SK-N-SH (cell line): ENCODE data around the gene HOXB2. TPM values are rescaled to one million over a fixed set of nuclear protein-coding genes. Genes with fewer than 3 reads are reported as not detected.
A peak's percentile ranks its signal among the peaks of the same experiment; 100 is the strongest.

Experiments used
- CTCF ChIA-PET: fragments of 300-600, 350-600 bp; formaldehyde crosslinking; extraction: SDS; loops from one replicate; lab custom pipeline; 2021; lab: Yijun Ruan, JAX
- POLR2A ChIA-PET: fragments of 350-600 bp; sonication (Branson Sonifier 250); formaldehyde crosslinking; extraction: SDS; loops from one replicate; lab custom pipeline; 2020; ENCODE audit warnings: antibody characterized with exemption, inconsistent platforms; lab: Yijun Ruan, JAX
- DNase-seq: peaks from one replicate; pipeline ENCODE4 v3.0.0; 2012
- H2AFZ ChIP-seq: fragments of 200-600 bp; sonication (generic); 2 replicates; pipeline ENCODE4 v1.8.1; 2016; ENCODE audit warnings: antibody characterized with exemption, mild to moderate bottlenecking, low read depth
- H3F3A ChIP-seq: fragments of 200-600 bp; sonication (generic); replicated peaks from 2 replicates; pipeline ENCODE3; 2016; ENCODE audit warnings: antibody characterized with exemption, mild to moderate bottlenecking; ENCODE audit not compliant: insufficient read depth
- H3K27ac ChIP-seq, 2 experiments: fragments of 200-500 bp in 1 of 2; fragments of 200-600 bp in 1 of 2; sonication (Bioruptor generic) in 1 of 2; sonication (generic), shearing (Covaris generic) in 1 of 2; 2 replicates each; pipeline versions ENCODE4 v1.5.1 to v1.6.1; 2014 to 2016; ENCODE audit warnings: low read depth in 2 of 2, inconsistent platforms in 1 of 2, low read length in 1 of 2, mild to moderate bottlenecking in 1 of 2, mixed read lengths in 1 of 2
- H3K27me3 ChIP-seq: fragments of 200-600 bp; sonication (generic), shearing (Covaris generic); 2 replicates; pipeline ENCODE4 v1.6.1; 2016; ENCODE audit warnings: mixed run types; ENCODE audit not compliant: insufficient read depth
- H3K36me3 ChIP-seq, 2 experiments: fragments of 200-500 bp in 1 of 2; fragments of 200-600 bp in 1 of 2; sonication (Bioruptor generic) in 1 of 2; sonication (generic) in 1 of 2; replicated peaks in 1 of 2; 2 replicates each; pipeline versions ENCODE3 to v1.5.1; 2014 to 2016; ENCODE audit warnings: low read length in 1 of 2, mild to moderate bottlenecking in 1 of 2; ENCODE audit not compliant: insufficient read depth in 2 of 2, control insufficient read depth in 1 of 2
- H3K4me1 ChIP-seq, 2 experiments: fragments of 200-500 bp in 1 of 2; fragments of 200-600 bp in 1 of 2; sonication (Bioruptor generic) in 1 of 2; sonication (generic), shearing (Covaris generic) in 1 of 2; 2 replicates each; pipeline versions ENCODE4 v1.5.1 to v1.6.1; 2014 to 2016; ENCODE audit warnings: low read depth in 1 of 2, low read length in 1 of 2, mixed run types in 1 of 2; ENCODE audit not compliant: insufficient read depth in 2 of 2, control insufficient read depth in 1 of 2
- H3K4me2 ChIP-seq: fragments of 200-600 bp; sonication (generic), shearing (Covaris generic); 2 replicates; pipeline ENCODE4 v1.6.1; 2017; ENCODE audit warnings: mixed run types
- H3K4me3 ChIP-seq, 2 experiments: fragments of 200-500 bp in 1 of 2; fragments of 200-600 bp in 1 of 2; sonication (Bioruptor generic) in 1 of 2; sonication (generic), shearing (Covaris generic) in 1 of 2; 2 replicates each; pipeline versions ENCODE4 v1.5.1 to v1.8.1; 2014 to 2016; ENCODE audit warnings: low read depth in 2 of 2, inconsistent platforms in 1 of 2, low read length in 1 of 2, mild to moderate bottlenecking in 1 of 2, mixed read lengths in 1 of 2, moderate library complexity in 1 of 2
- H3K79me2 ChIP-seq: fragments of 200-600 bp; sonication (generic); 2 replicates; pipeline ENCODE4 v1.8.1; 2017; ENCODE audit warnings: mild to moderate bottlenecking; ENCODE audit not compliant: insufficient read depth
- H3K9ac ChIP-seq: fragments of 200-600 bp; sonication (generic); 2 replicates; pipeline ENCODE4 v1.6.1; 2017; ENCODE audit warnings: mixed run types
- H3K9me2 ChIP-seq: fragments of 200-600 bp; sonication (generic); 2 replicates; pipeline ENCODE4 v1.6.1; 2017; ENCODE audit warnings: mixed run types
- H3K9me3 ChIP-seq: fragments of 200-600 bp; sonication (generic); 2 replicates; pipeline ENCODE4 v1.6.1; 2017; ENCODE audit warnings: mixed run types, mild to moderate bottlenecking, moderate library complexity
- H4K20me1 ChIP-seq: fragments of 200-600 bp; sonication (generic); 2 replicates; pipeline ENCODE4 v1.6.1; 2017; ENCODE audit warnings: mild to moderate bottlenecking, mixed run types; ENCODE audit not compliant: insufficient read depth
- CHD2 ChIP-seq: fragments of 150-350 bp; IDR thresholded peaks from 2 replicates; pipeline ENCODE4 v1.6.1; 2018; ENCODE audit warnings: low read length; ENCODE audit not compliant: partially characterized antibody
- EZH2phosphoT487 ChIP-seq: fragments of 200-600 bp; sonication (generic); IDR thresholded peaks from 2 replicates; pipeline ENCODE4 v1.6.1; 2017; ENCODE audit warnings: low read depth, mixed run types, mild to moderate bottlenecking, antibody characterized with exemption, moderate library complexity, borderline replicate concordance
- GATA2 ChIP-seq: sonication (generic); formaldehyde crosslinking; IDR thresholded peaks from 2 replicates; pipeline ENCODE4 v1.5.0; 2020; ENCODE audit warnings: mild to moderate bottlenecking, missing genetic modification reagents
- NFIC ChIP-seq: IDR thresholded peaks from 2 replicates; pipeline ENCODE4 v1.4.0; 2012; ENCODE audit warnings: borderline replicate concordance
- POLR2AphosphoS5 ChIP-seq: IDR thresholded peaks from 2 replicates; pipeline ENCODE4 v1.6.1; 2012; ENCODE audit warnings: low read depth, low read length
- RAD21 ChIP-seq: IDR thresholded peaks from 2 replicates; pipeline ENCODE4 v1.6.1; 2012; ENCODE audit warnings: mild to moderate bottlenecking, low read length
- RCOR1 ChIP-seq: fragments of 150-350 bp; IDR thresholded peaks from 2 replicates; pipeline ENCODE4 v1.6.1; 2017; ENCODE audit warnings: antibody characterized with exemption, low read length
- RFX5 ChIP-seq: IDR thresholded peaks from 2 replicates; pipeline ENCODE4 v1.6.1; 2012; ENCODE audit warnings: mild to moderate bottlenecking, improper control_type of control experiment, low read length
- SMC3 ChIP-seq: IDR thresholded peaks from 2 replicates; pipeline ENCODE4 v1.6.1; 2012; ENCODE audit warnings: low read depth, low read length, improper control_type of control experiment
- TCF12 ChIP-seq: IDR thresholded peaks from 2 replicates; pipeline ENCODE4 v1.4.0; 2012
- TEAD4 ChIP-seq: IDR thresholded peaks from 2 replicates; pipeline ENCODE4 v1.4.0; 2012; ENCODE audit warnings: mild to moderate bottlenecking, borderline replicate concordance; ENCODE audit not compliant: insufficient read depth
- YY1 ChIP-seq: IDR thresholded peaks from 2 replicates; pipeline ENCODE4 v1.4.0; 2012; ENCODE audit warnings: low read depth, mild to moderate bottlenecking
- WGBS: methylation state at CpG from one replicate; pipeline ENCODE4 v1.1.6; 2017; ENCODE audit warnings: low lambda C conversion rate; 5-methylcytosine and 5-hydroxymethylcytosine counted together
- polyA plus RNA-seq, 3 experiments: library from polyadenylated mRNA; depleted of rRNA; stranded (reverse); fragments of >200 nt; gene quantifications; 2 replicates each; pipeline ENCODE4 v1.2.3, GENCODE V29; 2012
- TF ChIP-seq, protein P1 (sequence below): IDR thresholded peaks from 2 replicates; pipeline ENCODE4 v1.4.0; 2012; ENCODE audit warnings: low read depth, borderline replicate concordance
- TF ChIP-seq, protein P2 (sequence below): fragments of 200-600 bp; sonication (generic); IDR thresholded peaks from 2 replicates; pipeline ENCODE4 v1.6.1; 2017; ENCODE audit warnings: antibody characterized with exemption, mild to moderate bottlenecking, moderate library complexity
- TF ChIP-seq, protein P3 (sequence below): IDR thresholded peaks from 2 replicates; pipeline ENCODE4 v1.4.0; 2012; ENCODE audit warnings: low read depth, borderline replicate concordance

Gene HOXB2
- polyA plus RNA-seq, 1 of the 3 experiments (the other 2 are of a cell fraction) = 1.9 TPM

DNA sequence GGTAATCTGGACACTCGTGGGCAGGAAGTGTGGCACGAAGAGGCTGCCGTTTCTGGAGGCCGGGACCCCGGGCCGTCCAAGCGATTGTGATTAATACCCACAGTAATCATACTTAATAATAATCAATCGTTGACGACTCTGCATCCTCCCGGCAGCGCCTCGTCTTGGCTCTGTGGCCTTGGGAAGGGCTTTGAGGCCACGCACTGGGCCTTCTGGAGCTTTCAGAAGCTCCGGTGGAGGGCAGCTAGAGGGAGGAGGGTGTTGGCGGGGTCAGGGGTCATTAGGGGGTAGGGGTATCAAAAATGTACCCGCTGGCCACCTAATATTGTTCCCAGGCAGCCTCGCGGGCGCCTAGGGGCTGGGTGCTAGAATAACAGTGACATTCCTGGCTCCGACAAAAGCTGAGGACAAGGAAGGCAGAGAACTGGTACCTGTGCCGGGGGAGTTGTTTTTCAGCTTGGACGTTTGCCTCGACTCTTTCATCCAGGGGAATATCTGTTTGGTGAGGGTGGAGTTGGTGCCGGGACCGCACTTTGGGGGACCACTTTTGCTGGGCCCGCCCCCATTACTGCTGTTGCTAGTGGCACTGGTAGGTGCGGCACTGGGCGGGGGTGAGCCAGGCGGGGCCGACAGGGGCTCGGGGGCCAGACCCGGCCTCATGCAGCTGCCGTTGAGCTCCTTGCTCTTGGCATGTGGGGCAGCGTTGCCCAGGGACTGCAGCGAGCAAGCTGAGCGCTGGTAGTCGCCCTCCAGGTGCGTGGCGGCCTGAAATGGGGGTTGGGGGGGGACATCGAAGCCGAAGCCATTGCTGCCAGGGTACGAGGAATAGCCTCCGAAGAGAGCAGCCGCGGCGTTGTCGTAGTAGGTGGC, 6.9 kb upstream of the HOXB2 start:
- Histone ChIP-seq H3K36me3 (no peaks in the 10 kb centered on the region), H3K79me2 (no peaks in the 10 kb centered on the region), H3K27ac (no peak overlapping the region), H3K9me2 (no peaks in the 10 kb centered on the region), H3K4me2 (no peak overlapping the region), H3K9ac (no peak overlapping the region), H3K4me1 (no peaks in the 10 kb centered on the region), H2AFZ (no peak overlapping the region), H3F3A (peaks cover 4% of the 10 kb centered on the region), H4K20me1 (peaks cover 2% of the 10 kb centered on the region; the same call in 1 of the 2 replicates), H3K4me3 (no peak overlapping the region), H3K27me3 (peaks cover 94% of the 10 kb centered on the region), H3K9me3 (no peaks in the 10 kb centered on the region)
- POLR2A ChIA-PET = no interaction called here
- DNase-seq = no peak
- 21% methylated on average over 38 of the region's 47 CpGs for WGBS
- CTCF ChIA-PET = no interaction called here
- no peak for TF ChIP-seq CHD2
- peak; percentile 90; the same call in 1 of the 2 replicates for TF ChIP-seq EZH2phosphoT487
- no peak for TF ChIP-seq RFX5

- POLR2A ChIA-PET = no interaction called here
- Histone ChIP-seq H3K36me3 (no peaks in the 10 kb centered on the region), H4K20me1 (no peaks in the 10 kb centered on the region; the same call in 1 of the 2 replicates), H3K9me3 (no peaks in the 10 kb centered on the region), H3K4me3 (no peak overlapping the region), H3K4me2 (no peak overlapping the region), H3K27me3 (peaks cover 94% of the 10 kb centered on the region), H3F3A (peaks cover 4% of the 10 kb centered on the region), H3K79me2 (no peaks in the 10 kb centered on the region), H3K4me1 (no peaks in the 10 kb centered on the region), H3K9ac (no peak overlapping the region), H3K27ac (no peak overlapping the region), H2AFZ (no peak overlapping the region), H3K9me2 (no peaks in the 10 kb centered on the region)
- CTCF ChIA-PET = interaction anchor here (0.7 to 0.8 kb wide), 2 partner anchors 8 to 17 kb away, joined by 3 read pairs; no protein-coding TSS in a partner anchor
- TF ChIP-seq YY1 (no peak), CHD2 (no peak), TCF12 (no peak), SMC3 (no peak), RCOR1 (no peak), NFIC (no peak), TEAD4 (no peak), GATA2 (CRISPR knock-in tag) (no peak), RAD21 (no peak), POLR2AphosphoS5 (no peak)
- TF ChIP-seq, protein P1, sequence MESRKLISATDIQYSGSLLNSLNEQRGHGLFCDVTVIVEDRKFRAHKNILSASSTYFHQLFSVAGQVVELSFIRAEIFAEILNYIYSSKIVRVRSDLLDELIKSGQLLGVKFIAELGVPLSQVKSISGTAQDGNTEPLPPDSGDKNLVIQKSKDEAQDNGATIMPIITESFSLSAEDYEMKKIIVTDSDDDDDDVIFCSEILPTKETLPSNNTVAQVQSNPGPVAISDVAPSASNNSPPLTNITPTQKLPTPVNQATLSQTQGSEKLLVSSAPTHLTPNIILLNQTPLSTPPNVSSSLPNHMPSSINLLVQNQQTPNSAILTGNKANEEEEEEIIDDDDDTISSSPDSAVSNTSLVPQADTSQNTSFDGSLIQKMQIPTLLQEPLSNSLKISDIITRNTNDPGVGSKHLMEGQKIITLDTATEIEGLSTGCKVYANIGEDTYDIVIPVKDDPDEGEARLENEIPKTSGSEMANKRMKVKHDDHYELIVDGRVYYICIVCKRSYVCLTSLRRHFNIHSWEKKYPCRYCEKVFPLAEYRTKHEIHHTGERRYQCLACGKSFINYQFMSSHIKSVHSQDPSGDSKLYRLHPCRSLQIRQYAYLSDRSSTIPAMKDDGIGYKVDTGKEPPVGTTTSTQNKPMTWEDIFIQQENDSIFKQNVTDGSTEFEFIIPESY = no peak
- TF ChIP-seq, protein P2, sequence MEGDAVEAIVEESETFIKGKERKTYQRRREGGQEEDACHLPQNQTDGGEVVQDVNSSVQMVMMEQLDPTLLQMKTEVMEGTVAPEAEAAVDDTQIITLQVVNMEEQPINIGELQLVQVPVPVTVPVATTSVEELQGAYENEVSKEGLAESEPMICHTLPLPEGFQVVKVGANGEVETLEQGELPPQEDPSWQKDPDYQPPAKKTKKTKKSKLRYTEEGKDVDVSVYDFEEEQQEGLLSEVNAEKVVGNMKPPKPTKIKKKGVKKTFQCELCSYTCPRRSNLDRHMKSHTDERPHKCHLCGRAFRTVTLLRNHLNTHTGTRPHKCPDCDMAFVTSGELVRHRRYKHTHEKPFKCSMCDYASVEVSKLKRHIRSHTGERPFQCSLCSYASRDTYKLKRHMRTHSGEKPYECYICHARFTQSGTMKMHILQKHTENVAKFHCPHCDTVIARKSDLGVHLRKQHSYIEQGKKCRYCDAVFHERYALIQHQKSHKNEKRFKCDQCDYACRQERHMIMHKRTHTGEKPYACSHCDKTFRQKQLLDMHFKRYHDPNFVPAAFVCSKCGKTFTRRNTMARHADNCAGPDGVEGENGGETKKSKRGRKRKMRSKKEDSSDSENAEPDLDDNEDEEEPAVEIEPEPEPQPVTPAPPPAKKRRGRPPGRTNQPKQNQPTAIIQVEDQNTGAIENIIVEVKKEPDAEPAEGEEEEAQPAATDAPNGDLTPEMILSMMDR = no peak
- TF ChIP-seq, protein P3, sequence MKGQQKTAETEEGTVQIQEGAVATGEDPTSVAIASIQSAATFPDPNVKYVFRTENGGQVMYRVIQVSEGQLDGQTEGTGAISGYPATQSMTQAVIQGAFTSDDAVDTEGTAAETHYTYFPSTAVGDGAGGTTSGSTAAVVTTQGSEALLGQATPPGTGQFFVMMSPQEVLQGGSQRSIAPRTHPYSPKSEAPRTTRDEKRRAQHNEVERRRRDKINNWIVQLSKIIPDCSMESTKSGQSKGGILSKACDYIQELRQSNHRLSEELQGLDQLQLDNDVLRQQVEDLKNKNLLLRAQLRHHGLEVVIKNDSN = no peak
- WGBS = 17% methylated on average over 19 of the region's 19 CpGs
- no peak for DNase-seq
Observed at GRCh38 chr17:48551214-48551555, 6.3 kb upstream of the HOXB2 start.
